Measurements from ENCODE around the gene ARHGAP42.

ARHGAP42 gene

GRCh38 chr11:100816823-100817222 is 129.7 kb downstream of the ARHGAP42 start:
- no peak for TF ChIP-seq PAX5 (IDR thresholded peaks at IDR 0.05; ENCODE audit: insufficient read depth, low read length, severe bottlenecking)
- TF ChIP-seq POLR2A (IDR thresholded peaks at IDR 0.05; ENCODE audit: low read depth, low read length), result no peak
- TF ChIP-seq SPI1 (IDR thresholded peaks at IDR 0.05; ENCODE audit: low read depth, low read length), result no peak
- TF ChIP-seq TAF1 (IDR thresholded peaks at IDR 0.05; ENCODE audit: low read depth, low read length), result no peak
- no peak for TF ChIP-seq POU2F2 (IDR thresholded peaks at IDR 0.05; ENCODE audit: low read depth, low read length)
- TF ChIP-seq POLR2AphosphoS5 (IDR thresholded peaks at IDR 0.05; ENCODE audit: low read depth, low read length), result no peak
- DNase-seq (ENCODE audit: insufficient read length, low spot score) (no peak), FAIRE-seq (no peak)

GRCh38 chr11:100817620-100818019 is 130.5 kb downstream of the ARHGAP42 start:
- DNase-seq (ENCODE audit: insufficient read length, low spot score) (no peak), FAIRE-seq (no peak)
- TF ChIP-seq POLR2AphosphoS5 (IDR thresholded peaks at IDR 0.05; ENCODE audit: low read depth, low read length) (no peak), SPI1 (IDR thresholded peaks at IDR 0.05; ENCODE audit: low read depth, low read length) (no peak), TAF1 (IDR thresholded peaks at IDR 0.05; ENCODE audit: low read depth, low read length) (no peak), PAX5 (IDR thresholded peaks at IDR 0.05; ENCODE audit: insufficient read depth, low read length, severe bottlenecking) (no peak), POLR2A (IDR thresholded peaks at IDR 0.05; ENCODE audit: low read depth, low read length) (no peak), POU2F2 (IDR thresholded peaks at IDR 0.05; ENCODE audit: low read depth, low read length) (no peak)

DNA sequence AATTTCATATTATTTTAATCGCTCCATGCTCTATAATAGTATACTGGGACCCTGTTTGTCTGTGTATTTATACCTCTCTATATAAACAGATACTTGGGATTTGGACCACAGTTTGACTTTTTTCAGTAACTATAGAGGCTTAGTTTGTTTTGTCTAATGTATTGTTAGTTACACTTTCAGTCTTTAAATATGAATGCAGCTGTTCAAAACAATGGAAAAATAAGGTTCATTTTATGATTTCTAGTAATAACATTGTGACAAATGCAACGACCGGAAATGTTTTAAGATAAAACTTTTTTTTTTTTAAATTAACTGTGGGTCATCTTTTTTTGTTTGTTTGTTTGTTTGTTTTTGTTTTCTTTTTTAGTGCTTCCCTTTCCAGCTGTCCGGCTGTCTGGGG is 133.5 kb downstream of the ARHGAP42 start:
- TF ChIP-seq POLR2A (IDR thresholded peaks at IDR 0.05; ENCODE audit: low read depth, low read length), result no peak
- TF ChIP-seq POLR2AphosphoS5 (IDR thresholded peaks at IDR 0.05; ENCODE audit: low read depth, low read length), result no peak
- no peak for TF ChIP-seq TAF1 (IDR thresholded peaks at IDR 0.05; ENCODE audit: low read depth, low read length)
- no peak for TF ChIP-seq POU2F2 (IDR thresholded peaks at IDR 0.05; ENCODE audit: low read depth, low read length)
- no peak for TF ChIP-seq PAX5 (IDR thresholded peaks at IDR 0.05; ENCODE audit: insufficient read depth, low read length, severe bottlenecking)
- no peak for TF ChIP-seq SPI1 (IDR thresholded peaks at IDR 0.05; ENCODE audit: low read depth, low read length)
- no peak for FAIRE-seq

GRCh38 chr11:100821198-100821597 is 134.1 kb downstream of the ARHGAP42 start:
- DNase-seq (ENCODE audit: insufficient read length, low spot score) (no peak), FAIRE-seq (no peak)
- TF ChIP-seq SPI1 (IDR thresholded peaks at IDR 0.05; ENCODE audit: low read depth, low read length), result no peak
- no peak for TF ChIP-seq POU2F2 (IDR thresholded peaks at IDR 0.05; ENCODE audit: low read depth, low read length)
- no peak for TF ChIP-seq POLR2A (IDR thresholded peaks at IDR 0.05; ENCODE audit: low read depth, low read length)
- TF ChIP-seq POLR2AphosphoS5 (IDR thresholded peaks at IDR 0.05; ENCODE audit: low read depth, low read length), result no peak
- no peak for TF ChIP-seq TAF1 (IDR thresholded peaks at IDR 0.05; ENCODE audit: low read depth, low read length)
- TF ChIP-seq PAX5 (IDR thresholded peaks at IDR 0.05; ENCODE audit: insufficient read depth, low read length, severe bottlenecking), result no peak

More for the DNA sequence above, 133.5 kb downstream of the ARHGAP42 start:
- no peak for DNase-seq (ENCODE audit: insufficient read length, low spot score)

DNA sequence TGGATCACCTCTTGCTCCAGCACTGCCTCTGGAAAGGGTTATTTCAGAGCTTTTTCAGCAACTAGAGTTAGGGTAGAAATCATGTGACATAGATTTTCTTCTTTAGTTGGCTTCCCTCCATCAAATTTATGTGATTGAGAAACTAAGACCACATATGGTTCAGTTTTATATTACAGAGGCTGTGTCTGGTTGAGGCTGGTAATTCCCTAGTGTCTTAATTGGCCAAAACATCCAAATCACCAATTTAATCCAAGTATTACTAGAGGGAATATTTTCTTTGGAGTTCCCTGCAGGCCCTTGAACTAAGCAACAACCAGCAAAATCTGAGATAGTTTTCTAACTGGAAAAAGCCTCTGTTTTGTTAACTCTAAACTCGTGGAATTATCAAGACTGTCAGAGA is 136.3 kb downstream of the ARHGAP42 start:
- no peak for TF ChIP-seq PAX5 (IDR thresholded peaks at IDR 0.05; ENCODE audit: insufficient read depth, low read length, severe bottlenecking)
- TF ChIP-seq POU2F2 (IDR thresholded peaks at IDR 0.05; ENCODE audit: low read depth, low read length), result no peak
- TF ChIP-seq TAF1 (IDR thresholded peaks at IDR 0.05; ENCODE audit: low read depth, low read length), result no peak
- no peak for TF ChIP-seq POLR2A (IDR thresholded peaks at IDR 0.05; ENCODE audit: low read depth, low read length)
- no peak for TF ChIP-seq POLR2AphosphoS5 (IDR thresholded peaks at IDR 0.05; ENCODE audit: low read depth, low read length)
- no peak for TF ChIP-seq SPI1 (IDR thresholded peaks at IDR 0.05; ENCODE audit: low read depth, low read length)
- DNase-seq (ENCODE audit: insufficient read length, low spot score), result no peak
- FAIRE-seq, result no peak

- DNase-seq (ENCODE audit: insufficient read length, low spot score) (no peak), FAIRE-seq (no peak)
- TF ChIP-seq SPI1 (IDR thresholded peaks at IDR 0.05; ENCODE audit: low read depth, low read length) (no peak), PAX5 (IDR thresholded peaks at IDR 0.05; ENCODE audit: insufficient read depth, low read length, severe bottlenecking) (no peak), POU2F2 (IDR thresholded peaks at IDR 0.05; ENCODE audit: low read depth, low read length) (no peak), TAF1 (IDR thresholded peaks at IDR 0.05; ENCODE audit: low read depth, low read length) (no peak)
These were observed 137.1 kb downstream of the ARHGAP42 start for GRCh38 chr11:100824041-100824809.

GRCh38 chr11:100825626-100826025 is 138.5 kb downstream of the ARHGAP42 start:
- TF ChIP-seq POLR2A (IDR thresholded peaks at IDR 0.05; ENCODE audit: low read depth, low read length) (no peak), SPI1 (IDR thresholded peaks at IDR 0.05; ENCODE audit: low read depth, low read length) (no peak), POLR2AphosphoS5 (IDR thresholded peaks at IDR 0.05; ENCODE audit: low read depth, low read length) (no peak), TAF1 (IDR thresholded peaks at IDR 0.05; ENCODE audit: low read depth, low read length) (no peak), POU2F2 (IDR thresholded peaks at IDR 0.05; ENCODE audit: low read depth, low read length) (no peak), PAX5 (IDR thresholded peaks at IDR 0.05; ENCODE audit: insufficient read depth, low read length, severe bottlenecking) (no peak)
- FAIRE-seq (no peak), DNase-seq (ENCODE audit: insufficient read length, low spot score) (no peak)

- DNase-seq (ENCODE audit: insufficient read length, low spot score), result no peak
- no peak for FAIRE-seq
- no peak for TF ChIP-seq TAF1 (IDR thresholded peaks at IDR 0.05; ENCODE audit: low read depth, low read length)
- TF ChIP-seq POLR2A (IDR thresholded peaks at IDR 0.05; ENCODE audit: low read depth, low read length), result no peak
- no peak for TF ChIP-seq SPI1 (IDR thresholded peaks at IDR 0.05; ENCODE audit: low read depth, low read length)
These were observed 141.0 kb downstream of the ARHGAP42 start for GRCh38 chr11:100827934-100828661.

GRCh38 chr11:100830274-100830673 is 143.2 kb downstream of the ARHGAP42 start:
- no peak for DNase-seq (ENCODE audit: insufficient read length, low spot score)
- no peak for TF ChIP-seq TAF1 (IDR thresholded peaks at IDR 0.05; ENCODE audit: low read depth, low read length)
- no peak for TF ChIP-seq SPI1 (IDR thresholded peaks at IDR 0.05; ENCODE audit: low read depth, low read length)
- no peak for TF ChIP-seq POU2F2 (IDR thresholded peaks at IDR 0.05; ENCODE audit: low read depth, low read length)
- no peak for TF ChIP-seq POLR2AphosphoS5 (IDR thresholded peaks at IDR 0.05; ENCODE audit: low read depth, low read length)
- no peak for TF ChIP-seq POLR2A (IDR thresholded peaks at IDR 0.05; ENCODE audit: low read depth, low read length)
- TF ChIP-seq PAX5 (IDR thresholded peaks at IDR 0.05; ENCODE audit: insufficient read depth, low read length, severe bottlenecking), result no peak
- no peak for FAIRE-seq
